ENCODE data around the gene UQCC2. TPM values are rescaled to one million over a fixed set of nuclear protein-coding genes. Genes with fewer than 3 reads are reported as not detected.

UQCC2 gene
- polyA plus RNA-seq, 1 of the 3 experiments (the other 2 are of a cell fraction) = 59.0 TPM

DNA sequence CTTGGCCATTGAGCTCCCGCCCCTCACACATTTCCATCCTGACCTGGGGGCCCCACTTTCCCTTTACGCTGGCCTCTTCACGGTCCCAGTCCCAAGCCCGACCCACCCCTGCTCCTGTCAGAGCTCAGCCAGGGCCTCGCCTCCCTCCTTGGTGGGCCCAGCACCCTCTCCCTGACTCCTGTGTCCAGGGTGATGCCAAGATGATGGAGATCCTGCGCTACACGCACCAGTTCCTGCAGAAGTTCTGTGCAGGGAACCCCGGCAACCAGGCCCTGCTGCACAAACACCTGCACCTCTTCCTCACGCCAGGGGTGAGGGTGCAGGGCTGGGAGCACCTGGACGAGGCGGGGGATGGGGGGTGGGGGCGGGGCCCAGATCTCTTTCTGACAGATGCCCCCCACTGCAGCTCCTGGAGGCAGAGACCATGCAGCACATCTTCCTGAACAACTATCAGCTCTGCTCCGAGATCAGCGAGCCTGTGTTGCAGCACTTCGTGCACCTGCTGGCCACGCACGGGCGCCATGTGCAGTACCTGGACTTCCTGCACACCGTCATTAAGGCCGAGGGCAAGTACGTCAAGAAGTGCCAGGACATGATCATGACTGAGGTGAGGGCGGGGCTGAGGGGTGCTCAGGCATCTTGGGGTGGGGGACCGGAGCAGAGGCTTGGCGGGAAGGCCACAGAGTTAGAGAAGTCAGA lies 33.1 kb downstream of the UQCC2 start:
- Histone ChIP-seq H4K20me1 (ENCODE audit: insufficient read depth) (no peaks in the 10 kb centered on the region), H3K4me1 (ENCODE audit: control insufficient read depth in 1 of 2, insufficient read depth in 2 of 2, low read depth in 1 of 2, low read length in 1 of 2) (no peaks in the 10 kb centered on the region; a peak in 3 of 4 replicates), H3K79me2 (ENCODE audit: insufficient read depth) (no peaks in the 10 kb centered on the region), H3K9me3 (no peaks in the 10 kb centered on the region), H3K4me2 (no peak overlapping the region), H2AFZ (ENCODE audit: low read depth) (no peak overlapping the region), H3K27ac (ENCODE audit: low read depth in 2 of 2, low read length in 1 of 2) (no peak overlapping the region), H3F3A (replicated peaks; ENCODE audit: insufficient read depth) (no peaks in the 10 kb centered on the region), H3K36me3 (replicated peaks in 1 of 2; ENCODE audit: control insufficient read depth in 1 of 2, insufficient read depth in 2 of 2, low read length in 1 of 2) (no peaks in the 10 kb centered on the region), H3K9me2 (no peaks in the 10 kb centered on the region), H3K27me3 (ENCODE audit: insufficient read depth) (no peaks in the 10 kb centered on the region), H3K4me3 (ENCODE audit: low read depth in 2 of 2, low read length in 1 of 2) (no peak overlapping the region), H3K9ac (no peak overlapping the region)
- TF ChIP-seq SMC3 (IDR thresholded peaks at IDR 0.05; ENCODE audit: low read depth, low read length) = no peak
- TF ChIP-seq ELF1 (IDR thresholded peaks at IDR 0.05) = no peak
- TF ChIP-seq SIN3A (IDR thresholded peaks at IDR 0.05; ENCODE audit: borderline replicate concordance, low read depth, low read length) = no peak
- TF ChIP-seq, protein P1, sequence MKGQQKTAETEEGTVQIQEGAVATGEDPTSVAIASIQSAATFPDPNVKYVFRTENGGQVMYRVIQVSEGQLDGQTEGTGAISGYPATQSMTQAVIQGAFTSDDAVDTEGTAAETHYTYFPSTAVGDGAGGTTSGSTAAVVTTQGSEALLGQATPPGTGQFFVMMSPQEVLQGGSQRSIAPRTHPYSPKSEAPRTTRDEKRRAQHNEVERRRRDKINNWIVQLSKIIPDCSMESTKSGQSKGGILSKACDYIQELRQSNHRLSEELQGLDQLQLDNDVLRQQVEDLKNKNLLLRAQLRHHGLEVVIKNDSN (IDR thresholded peaks at IDR 0.05; ENCODE audit: borderline replicate concordance, low read depth) = no peak
- TF ChIP-seq CHD2 (IDR thresholded peaks at IDR 0.05; ENCODE audit: low read length, partially characterized antibody) = no peak
- TF ChIP-seq, protein P2, sequence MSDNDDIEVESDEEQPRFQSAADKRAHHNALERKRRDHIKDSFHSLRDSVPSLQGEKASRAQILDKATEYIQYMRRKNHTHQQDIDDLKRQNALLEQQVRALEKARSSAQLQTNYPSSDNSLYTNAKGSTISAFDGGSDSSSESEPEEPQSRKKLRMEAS (IDR thresholded peaks at IDR 0.05; ENCODE audit: low read depth) = no peak
- WGBS (ENCODE audit: low lambda C conversion rate) = 91% methylated on average over 21 of the region's 24 CpGs
- CTCF ChIA-PET = interaction anchor here (1.3 kb wide), 1 partner anchor 88 kb away, joined by 3 read pairs; no protein-coding TSS in a partner anchor
- no peak for DNase-seq
- POLR2A ChIA-PET = no interaction called here

DNA sequence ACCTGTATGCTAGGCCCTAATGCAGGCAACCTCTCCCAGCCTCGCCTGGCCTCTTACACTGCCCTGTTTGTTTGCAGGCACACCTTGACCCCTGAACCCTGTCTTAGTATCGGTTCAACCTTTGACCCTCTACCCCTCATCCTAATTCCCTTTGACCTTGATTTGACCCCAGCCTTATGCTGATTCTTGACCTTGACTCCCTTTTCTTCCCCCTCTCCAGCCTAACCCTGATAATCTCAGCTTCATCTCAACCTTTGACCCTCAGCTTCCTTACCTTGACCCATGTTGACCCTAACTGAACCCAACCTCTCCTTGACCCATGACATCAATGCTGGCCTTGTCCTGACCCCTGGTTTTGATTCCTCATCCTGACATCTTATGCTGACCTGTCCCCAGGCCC lies 33.8 kb downstream of the UQCC2 start:
- H2AFZ ChIP-seq (ENCODE audit: low read depth) = no peak overlapping the region
- TF ChIP-seq NRF1 (IDR thresholded peaks at IDR 0.05; ENCODE audit: low read depth, low read length) (no peak), EP300 (IDR thresholded peaks at IDR 0.05; ENCODE audit: borderline replicate concordance in 1 of 2, low read depth in 1 of 2, low read length in 1 of 2) (no peak), POLR2AphosphoS5 (IDR thresholded peaks at IDR 0.05; ENCODE audit: low read depth, low read length) (no peak), TEAD4 (IDR thresholded peaks at IDR 0.05; ENCODE audit: borderline replicate concordance, insufficient read depth) (no peak), EZH2phosphoT487 (IDR thresholded peaks at IDR 0.05; ENCODE audit: borderline replicate concordance, low read depth) (no peak), ELF1 (IDR thresholded peaks at IDR 0.05) (no peak), NFIC (IDR thresholded peaks at IDR 0.05; ENCODE audit: borderline replicate concordance) (no peak), GATA2 (CRISPR knock-in tag; IDR thresholded peaks at IDR 0.05) (no peak), SMC3 (IDR thresholded peaks at IDR 0.05; ENCODE audit: low read depth, low read length) (no peak)
- TF ChIP-seq, protein P1 (IDR thresholded peaks at IDR 0.05; ENCODE audit: borderline replicate concordance, low read depth) = no peak
- TF ChIP-seq, protein P2 (IDR thresholded peaks at IDR 0.05; ENCODE audit: low read depth) = no peak
- TF ChIP-seq, protein P3, sequence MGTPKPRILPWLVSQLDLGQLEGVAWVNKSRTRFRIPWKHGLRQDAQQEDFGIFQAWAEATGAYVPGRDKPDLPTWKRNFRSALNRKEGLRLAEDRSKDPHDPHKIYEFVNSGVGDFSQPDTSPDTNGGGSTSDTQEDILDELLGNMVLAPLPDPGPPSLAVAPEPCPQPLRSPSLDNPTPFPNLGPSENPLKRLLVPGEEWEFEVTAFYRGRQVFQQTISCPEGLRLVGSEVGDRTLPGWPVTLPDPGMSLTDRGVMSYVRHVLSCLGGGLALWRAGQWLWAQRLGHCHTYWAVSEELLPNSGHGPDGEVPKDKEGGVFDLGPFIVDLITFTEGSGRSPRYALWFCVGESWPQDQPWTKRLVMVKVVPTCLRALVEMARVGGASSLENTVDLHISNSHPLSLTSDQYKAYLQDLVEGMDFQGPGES (IDR thresholded peaks at IDR 0.05; ENCODE audit: low read depth, low read length) = no peak
- TF ChIP-seq, protein P4, sequence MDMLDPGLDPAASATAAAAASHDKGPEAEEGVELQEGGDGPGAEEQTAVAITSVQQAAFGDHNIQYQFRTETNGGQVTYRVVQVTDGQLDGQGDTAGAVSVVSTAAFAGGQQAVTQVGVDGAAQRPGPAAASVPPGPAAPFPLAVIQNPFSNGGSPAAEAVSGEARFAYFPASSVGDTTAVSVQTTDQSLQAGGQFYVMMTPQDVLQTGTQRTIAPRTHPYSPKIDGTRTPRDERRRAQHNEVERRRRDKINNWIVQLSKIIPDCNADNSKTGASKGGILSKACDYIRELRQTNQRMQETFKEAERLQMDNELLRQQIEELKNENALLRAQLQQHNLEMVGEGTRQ (IDR thresholded peaks at IDR 0.05; ENCODE audit: borderline replicate concordance, low read depth, low read length) = no peak
- H3K27me3 ChIP-seq (ENCODE audit: insufficient read depth) = no peaks in the 10 kb centered on the region
- H3K36me3 ChIP-seq (replicated peaks in 1 of 2; ENCODE audit: control insufficient read depth in 1 of 2, insufficient read depth in 2 of 2, low read length in 1 of 2) = no peaks in the 10 kb centered on the region
- no peaks in the 10 kb centered on the region for H3K79me2 ChIP-seq (ENCODE audit: insufficient read depth)
- no peaks in the 10 kb centered on the region for H3F3A ChIP-seq (replicated peaks; ENCODE audit: insufficient read depth)
- H3K4me1 ChIP-seq (ENCODE audit: control insufficient read depth in 1 of 2, insufficient read depth in 2 of 2, low read depth in 1 of 2, low read length in 1 of 2) = peaks cover 0 to under 1% of the 10 kb centered on the region in 2 experiments; a peak in 3 of 4 replicates
- H3K9me2 ChIP-seq = no peaks in the 10 kb centered on the region
- no peak overlapping the region for H3K9ac ChIP-seq
- no peak overlapping the region for H3K4me2 ChIP-seq
- ChIA-PET POLR2A (no interaction called here), CTCF (interaction anchor here (1.3 kb wide), 1 partner anchor 88 kb away, joined by 3 read pairs; no protein-coding TSS in a partner anchor)
- no peak for DNase-seq
- no peak overlapping the region for H3K4me3 ChIP-seq (ENCODE audit: low read depth in 2 of 2, low read length in 1 of 2)
- H4K20me1 ChIP-seq (ENCODE audit: insufficient read depth) = no peaks in the 10 kb centered on the region
- 93% methylated on average over 1 of the region's 2 CpGs for WGBS (ENCODE audit: low lambda C conversion rate)
- peak overlapping the region in 1 of 2 experiments; percentile 36; a peak in 1 of 4 replicates for H3K27ac ChIP-seq (ENCODE audit: low read depth in 2 of 2, low read length in 1 of 2)
- H3K9me3 ChIP-seq = no peaks in the 10 kb centered on the region

Measured in SK-N-SH (cell line).